Naive thymus-derived CD8-positive, alpha-beta T cell (primary cell): ENCODE data around the gene GMNN. TPM values are rescaled to one million over a fixed set of nuclear protein-coding genes. Genes with fewer than 3 reads are reported as not detected.

ENCODE experiments used
- ATAC-seq, 2 donors: fragments of 150-1000 bp; cut with Tn5 transposase in 1 of 2; sonication (Bioruptor Pico), chemical (Tn5 transposase) in 1 of 2; 1 replicate in 1 of 2; 2 replicates in 1 of 2; pipeline ENCODE4 v1.10.0; 2021; ENCODE audit warnings: mild to moderate bottlenecking in 2 of 2, moderate library complexity in 2 of 2
- POLR2A ChIA-PET: fragments of 350-600 bp; sonication (Branson Sonifier 250); formaldehyde crosslinking; loops from one replicate; lab custom pipeline; 2021; ENCODE audit warnings: antibody characterized with exemption; lab: Charles Lee
- DNase-seq, 10 donors: peaks; one replicate each; pipeline versions ENCODE4 v3.0.0 to v3.0.0-alpha.2; 2020 to 2022
- H3K27ac Mint-ChIP-seq, 10 donors: one replicate each; pipeline ENCODE4 v1.8.0; 2020 to 2022; ENCODE audit warnings: mild to moderate bottlenecking in 10 of 10, mixed read lengths in 10 of 10, moderate library complexity in 4 of 10, inconsistent platforms in 1 of 10
- H3K27me3 Mint-ChIP-seq, 5 donors: one replicate each; pipeline ENCODE4 v1.8.0; 2021 to 2022; ENCODE audit warnings: mixed read lengths in 5 of 5
- H3K36me3 Mint-ChIP-seq, 3 donors: one replicate each; pipeline ENCODE4 v1.8.0; 2020 to 2022; ENCODE audit warnings: mixed read lengths in 3 of 3, mild to moderate bottlenecking in 2 of 3, inconsistent platforms in 1 of 3
- H3K4me1 Mint-ChIP-seq, 4 donors: one replicate each; pipeline ENCODE4 v1.8.0; 2021 to 2022; ENCODE audit warnings: mixed read lengths in 4 of 4
- H3K4me3 Mint-ChIP-seq, 10 donors: one replicate each; pipeline ENCODE4 v1.8.0; 2020 to 2022; ENCODE audit warnings: mild to moderate bottlenecking in 10 of 10, mixed read lengths in 10 of 10, moderate library complexity in 6 of 10, inconsistent platforms in 1 of 10
- H3K9me3 Mint-ChIP-seq, 9 donors: one replicate each; pipeline ENCODE4 v1.8.0; 2020 to 2022; ENCODE audit warnings: mixed read lengths in 9 of 9, mild to moderate bottlenecking in 3 of 9, inconsistent platforms in 1 of 9, moderate library complexity in 1 of 9
- polyA plus RNA-seq, 3 donors: library from polyadenylated mRNA; unstranded; fragments of 300-500 nt; fragmentation: Illumina TruSeq; gene quantifications; one replicate each; pipeline ENCODE4 v1.2.3, GENCODE V29; 2021
- total RNA-seq, 8 experiments: library from RNA in 2 of 8; stranded (reverse) in 2 of 8; gene quantifications; one replicate each; pipeline ENCODE4 v1.2.3 and lab custom pipeline; 2021 to 2026

Gene GMNN
- total and polyA plus RNA-seq, 5 experiments from 2014 or later: 3.4 to 5.3 (median 4.0) TPM

DNA sequence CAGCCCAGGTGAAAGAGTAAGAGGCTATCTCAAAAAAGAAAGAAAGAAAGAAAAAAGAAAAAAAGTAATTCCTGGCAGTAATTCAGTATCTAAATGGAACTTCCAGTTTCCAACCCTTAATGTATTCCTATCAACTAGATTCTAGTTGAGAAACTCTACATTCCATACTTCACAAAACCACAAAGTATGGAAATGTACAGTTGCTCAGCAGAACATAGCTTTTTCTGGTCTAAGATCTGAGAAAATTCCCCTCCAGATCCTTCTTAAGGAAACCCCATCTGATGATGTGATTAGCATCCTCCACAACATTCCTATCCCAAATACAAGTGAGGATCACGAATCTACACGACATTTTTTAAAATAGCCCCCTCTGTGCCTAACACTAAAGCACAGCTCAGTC lies 20.4 kb downstream of the GMNN start:
- Mint-ChIP-seq H3K27me3 (no peaks in the 10 kb centered on the region), H3K27ac (peak overlapping the region in 1 of 10 donors; percentile 61), H3K4me3 (no peak overlapping the region), H3K9me3 (no peaks in the 10 kb centered on the region), H3K36me3 (peaks cover 0 to 7% (median 0%) of the 10 kb centered on the region in 3 donors), H3K4me1 (peaks cover 0 to 14% (median 10%) of the 10 kb centered on the region in 4 donors)
- ATAC-seq (no peak), DNase-seq (no peak)
- POLR2A ChIA-PET: no interaction called here

GRCh38 chr6:24796616-24797290 lies 22.0 kb downstream of the GMNN start:
- peaks cover 0 to 15% (median 2%) of the 10 kb centered on the region in 3 donors for H3K36me3 Mint-ChIP-seq
- H3K4me1 Mint-ChIP-seq: peaks cover 0 to 14% (median 12%) of the 10 kb centered on the region in 4 donors
- no peak overlapping the region for H3K4me3 Mint-ChIP-seq
- peak overlapping the region in 2 of 10 donors; percentile 51 to 68 for H3K27ac Mint-ChIP-seq
- DNase-seq (no peak), ATAC-seq (no peak)
- no peaks in the 10 kb centered on the region for H3K27me3 Mint-ChIP-seq
- H3K9me3 Mint-ChIP-seq: peaks cover 0 to 1% (median 0%) of the 10 kb centered on the region in 9 donors
- POLR2A ChIA-PET: no interaction called here

DNA sequence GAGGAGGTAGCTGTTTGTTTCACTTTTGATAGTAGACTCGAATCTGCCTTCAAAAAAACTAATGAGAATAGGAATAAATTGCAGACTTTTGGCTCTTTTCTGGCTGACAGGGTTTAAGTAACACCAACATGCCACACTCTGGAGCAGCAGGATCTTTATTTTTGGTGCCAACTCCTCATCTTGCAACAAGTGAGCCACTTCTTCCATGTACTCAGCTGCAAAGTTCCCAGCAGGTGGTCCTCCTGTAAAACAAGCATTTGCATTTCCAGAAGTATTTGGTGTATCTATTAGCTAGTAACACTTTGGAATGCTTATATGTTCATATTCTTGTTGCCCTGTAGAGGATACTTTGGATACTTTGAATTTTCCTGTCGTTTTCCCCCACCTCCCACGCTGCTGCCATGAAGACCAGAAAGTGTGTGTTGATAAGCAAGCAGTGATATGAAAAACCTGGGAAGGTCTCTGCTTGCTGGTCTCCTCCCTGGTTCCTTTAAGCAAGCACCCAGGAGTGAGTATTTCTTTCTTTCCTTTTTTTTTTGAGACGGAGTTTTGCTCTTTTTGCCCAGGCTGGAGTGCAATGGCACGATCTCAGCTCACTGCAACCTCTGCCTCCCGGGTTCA lies 23.0 kb downstream of the GMNN start:
- no peak for ATAC-seq
- POLR2A ChIA-PET: no interaction called here
- peaks cover 0 to 1% (median 0%) of the 10 kb centered on the region in 9 donors for H3K9me3 Mint-ChIP-seq

GRCh38 chr6:24798740-24799540 lies 24.2 kb downstream of the GMNN start, which contains the start of gene ARMH2:
Gene ARMH2, minus strand, starts transcription at chr6:24798917. Its CDS starts 60 bp downstream, at chr6:24798857.
- H3K4me3 Mint-ChIP-seq: peak within 1 kb of the TSS in 1 of 10 donors; percentile 20
- DNase-seq: no peak
- POLR2A ChIA-PET: no interaction called here
- H3K4me1 Mint-ChIP-seq: peaks cover 0 to 14% (median 11%) of the 10 kb centered on the region in 4 donors
- H3K36me3 Mint-ChIP-seq: peaks cover 0 to 35% (median 9%) of the 10 kb centered on the region in 3 donors
- ATAC-seq: no peak
- no peaks in the 10 kb centered on the region for H3K27me3 Mint-ChIP-seq
- H3K27ac Mint-ChIP-seq: peak within 1 kb of the TSS in 9 of 10 donors; percentile 0 to 88 (median 51)
- peaks cover 0 to 1% (median 0%) of the 10 kb centered on the region in 9 donors for H3K9me3 Mint-ChIP-seq

More for the DNA sequence above, 23.0 kb downstream of the GMNN start:
- Mint-ChIP-seq H3K27me3 (no peaks in the 10 kb centered on the region), H3K4me3 (peak overlapping the region in 1 of 10 donors; percentile 2), H3K27ac (peak overlapping the region in 4 of 10 donors; percentile 20 to 57 (median 36)), H3K36me3 (peaks cover 0 to 23% (median 6%) of the 10 kb centered on the region in 3 donors), H3K4me1 (peaks cover 0 to 14% (median 12%) of the 10 kb centered on the region in 4 donors)
- no peak for DNase-seq

GRCh38 chr6:24799541-24799915 lies 24.8 kb downstream of the GMNN start:
- peaks cover 0 to 39% (median 9%) of the 10 kb centered on the region in 3 donors for H3K36me3 Mint-ChIP-seq
- POLR2A ChIA-PET: interaction anchor here (0.6 kb wide), 1 partner anchor 137 kb away, joined by 3 read pairs; no protein-coding TSS in a partner anchor
- H3K27ac Mint-ChIP-seq: peak overlapping the region in 9 of 10 donors; percentile 0 to 88 (median 51)
- no peak for ATAC-seq
- peak overlapping the region in 1 of 10 donors; percentile 13 for H3K4me3 Mint-ChIP-seq
- H3K27me3 Mint-ChIP-seq: no peaks in the 10 kb centered on the region
- peaks cover 0 to 14% (median 11%) of the 10 kb centered on the region in 4 donors for H3K4me1 Mint-ChIP-seq
- no peak for DNase-seq
- peaks cover 0 to 1% (median 0%) of the 10 kb centered on the region in 9 donors for H3K9me3 Mint-ChIP-seq

DNA sequence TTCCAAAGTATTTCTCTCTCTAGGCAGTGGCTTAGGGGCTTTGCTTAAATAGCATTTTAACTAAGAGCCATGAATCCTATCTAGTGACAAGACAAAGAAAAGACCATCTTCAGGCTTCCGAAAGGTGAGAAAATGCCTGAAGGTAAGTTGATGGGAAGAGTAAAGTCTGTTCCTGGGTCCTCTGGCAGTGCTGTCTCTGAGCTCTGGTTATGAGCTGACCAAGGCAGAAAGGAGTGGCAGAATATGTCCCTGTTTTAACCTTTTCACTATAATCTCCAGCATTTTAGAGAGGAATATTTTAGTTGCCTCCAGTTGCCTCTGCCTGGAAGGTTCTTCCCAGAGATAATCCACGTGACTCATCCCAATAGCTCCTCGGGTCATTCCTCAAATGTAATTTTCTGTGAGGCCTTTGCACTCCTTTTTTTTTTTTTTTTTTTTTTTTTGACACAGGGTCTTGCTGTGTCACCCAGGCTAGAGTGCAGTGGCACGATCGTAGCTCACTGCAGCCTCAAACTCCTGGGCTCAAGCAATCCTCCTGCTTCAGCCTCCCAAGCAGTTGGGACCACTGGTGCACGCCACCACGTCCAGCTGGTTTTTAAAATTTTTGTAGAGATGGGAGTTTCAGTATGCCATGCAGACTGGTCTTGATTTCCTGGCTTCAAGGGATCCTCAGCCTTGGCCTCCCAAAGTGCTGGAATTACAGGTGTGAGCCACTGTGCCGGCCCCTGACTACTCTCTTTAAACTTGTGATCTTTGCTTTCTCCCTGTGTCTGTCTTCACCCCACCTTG lies 27.7 kb downstream of the GMNN start:
- Mint-ChIP-seq H3K9me3 (peaks cover 0 to 1% (median 0%) of the 10 kb centered on the region in 9 donors), H3K4me1 (peaks cover 0 to 14% (median 11%) of the 10 kb centered on the region in 4 donors)
- ATAC-seq: peak in 1 of 2 donors; percentile 31

DNA sequence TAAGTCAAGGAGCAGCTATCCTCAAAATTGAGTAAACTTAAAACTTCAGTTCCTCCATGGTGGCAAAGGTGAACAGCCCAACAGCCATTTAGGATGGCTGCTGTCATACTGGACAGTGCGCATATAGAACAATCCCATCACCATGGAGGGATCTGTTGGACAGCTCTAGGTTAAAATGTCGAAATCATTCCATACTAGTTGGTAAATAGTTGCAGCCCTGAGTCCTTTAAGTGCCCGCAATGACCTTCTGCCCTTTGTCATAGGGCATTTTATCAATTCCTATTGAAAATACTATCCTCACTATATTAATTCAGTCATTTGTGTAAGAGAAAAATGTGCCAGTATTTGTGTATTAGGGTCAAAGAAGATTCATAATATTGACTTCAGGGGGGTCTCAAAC lies 32.8 kb downstream of the GMNN start:
- Mint-ChIP-seq H3K9me3 (no peaks in the 10 kb centered on the region), H3K4me3 (peak overlapping the region in 1 of 10 donors; percentile 28), H3K27ac (peak overlapping the region in 5 of 10 donors; percentile 20 to 60 (median 51)), H3K36me3 (peaks cover 4 to 86% (median 37%) of the 10 kb centered on the region in 3 donors), H3K27me3 (no peaks in the 10 kb centered on the region), H3K4me1 (peaks cover 0 to 4% (median under 1%) of the 10 kb centered on the region in 4 donors)
- DNase-seq (no peak), ATAC-seq (no peak)
- POLR2A ChIA-PET: interaction anchor here (0.7 to 1.3 kb wide), 3 partner anchors 13 to 198 kb away, joined by 3 to 4 read pairs (median 3); no protein-coding TSS in a partner anchor

More for the DNA sequence above, 27.7 kb downstream of the GMNN start:
- no peaks in the 10 kb centered on the region for H3K27me3 Mint-ChIP-seq
- H3K27ac Mint-ChIP-seq: peak overlapping the region in 9 of 10 donors; percentile 15 to 86 (median 80)
- DNase-seq: no peak
- POLR2A ChIA-PET: interaction anchor here (0.6 to 0.7 kb wide), 3 partner anchors 13 to 215 kb away, joined by 3 to 7 read pairs (median 4); no protein-coding TSS in a partner anchor
- H3K4me3 Mint-ChIP-seq: peak overlapping the region in 1 of 10 donors; percentile 22
- H3K36me3 Mint-ChIP-seq: peaks cover 0 to 69% (median 31%) of the 10 kb centered on the region in 3 donors

GRCh38 chr6:24809728-24810127 lies 35.0 kb downstream of the GMNN start:
- POLR2A ChIA-PET: interaction anchor here (0.6 to 0.7 kb wide), 2 partner anchors 48 to 260 kb away, joined by 3 to 7 read pairs; no protein-coding TSS in a partner anchor
- ATAC-seq (no peak), DNase-seq (no peak)
- Mint-ChIP-seq H3K4me1 (peaks cover 0 to 4% (median 0%) of the 10 kb centered on the region in 4 donors), H3K27me3 (no peaks in the 10 kb centered on the region), H3K9me3 (no peaks in the 10 kb centered on the region), H3K27ac (peak overlapping the region in 9 of 10 donors; percentile 11 to 83 (median 52)), H3K4me3 (peak overlapping the region in 1 of 10 donors; percentile 61), H3K36me3 (peaks cover 4 to 66% (median 34%) of the 10 kb centered on the region in 3 donors)

- H3K36me3 Mint-ChIP-seq: peaks cover 5 to 55% (median 26%) of the 10 kb centered on the region in 3 donors
Observed at GRCh38 chr6:24818346-24818745, 43.6 kb downstream of the GMNN start.

DNA sequence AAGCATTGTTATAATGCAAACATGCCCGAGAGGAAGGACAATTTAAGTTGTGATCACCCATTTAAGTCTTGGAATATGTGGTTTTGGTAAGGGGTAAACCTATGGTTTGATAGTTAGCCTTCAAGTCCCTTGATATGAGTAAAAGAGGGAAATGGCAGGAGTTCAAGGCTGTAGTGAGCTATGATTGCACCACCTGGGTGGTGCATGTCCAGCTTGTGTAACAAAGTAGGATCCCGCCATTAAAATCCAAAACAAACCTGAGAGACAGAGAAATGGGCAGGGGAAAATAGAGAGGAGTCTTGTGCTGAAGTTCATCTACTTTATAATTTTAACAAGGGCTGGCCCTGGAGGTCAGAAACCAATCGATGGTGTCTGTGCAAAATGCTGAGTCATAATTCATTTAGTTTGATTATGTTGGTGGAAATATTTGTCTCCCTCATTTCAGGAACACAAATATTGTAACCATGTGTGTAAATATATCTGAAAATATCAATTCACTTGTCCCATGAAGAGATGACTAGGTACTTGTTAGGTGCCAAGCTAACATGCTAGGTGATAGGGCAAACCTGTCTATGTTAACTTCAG lies 47.2 kb downstream of the GMNN start:
- DNase-seq (no peak), ATAC-seq (no peak)
- Mint-ChIP-seq H3K4me3 (peak overlapping the region in 1 of 10 donors; percentile 50), H3K9me3 (no peaks in the 10 kb centered on the region), H3K27me3 (no peaks in the 10 kb centered on the region), H3K4me1 (peaks cover 6 to 20% (median 15%) of the 10 kb centered on the region in 4 donors), H3K27ac (peak overlapping the region; percentile 7 to 82 (median 62)), H3K36me3 (peaks cover 5 to 90% (median 41%) of the 10 kb centered on the region in 3 donors)
- POLR2A ChIA-PET: no interaction called here

More at GRCh38 chr6:24818346-24818745, 43.6 kb downstream of the GMNN start:
- no peak for DNase-seq
- Mint-ChIP-seq H3K4me1 (peaks cover 3 to 11% (median 6%) of the 10 kb centered on the region in 4 donors), H3K4me3 (no peak overlapping the region), H3K27ac (peak overlapping the region in 8 of 10 donors; percentile 22 to 80 (median 49)), H3K9me3 (no peaks in the 10 kb centered on the region), H3K27me3 (no peaks in the 10 kb centered on the region)
- POLR2A ChIA-PET: interaction anchor here (0.6 to 1.2 kb wide), 4 partner anchors 12 to 94 kb away, joined by 3 to 5 read pairs (median 4); no protein-coding TSS in a partner anchor
- ATAC-seq: no peak

DNA sequence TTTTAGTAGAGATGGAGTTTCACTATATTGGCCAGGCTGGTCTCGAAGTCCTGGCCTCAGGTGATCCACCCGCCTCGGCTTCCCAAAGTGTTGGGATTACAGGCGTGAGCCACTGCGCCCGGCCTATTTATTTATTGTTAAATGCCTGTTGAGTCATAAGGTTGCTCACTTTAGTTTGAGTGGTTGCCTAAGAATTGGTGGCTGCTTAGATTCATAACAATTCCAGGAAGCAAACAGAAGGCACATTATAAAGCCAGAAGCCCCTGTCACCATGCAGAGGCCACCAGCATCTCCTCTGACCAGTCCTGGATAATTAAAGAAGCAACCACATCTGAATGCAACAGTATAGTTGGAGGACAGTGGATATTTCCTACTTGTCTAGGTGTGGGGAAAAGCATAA lies 48.0 kb downstream of the GMNN start:
- H3K4me1 Mint-ChIP-seq: peaks cover 8 to 26% (median 19%) of the 10 kb centered on the region in 4 donors
- ATAC-seq (no peak), DNase-seq (no peak)
- POLR2A ChIA-PET: interaction anchor here (1.0 to 1.6 kb wide), 3 partner anchors 12 to 18 kb away, joined by 3 to 10 read pairs (median 4); no protein-coding TSS in a partner anchor
- H3K36me3 Mint-ChIP-seq: peaks cover 6 to 95% (median 47%) of the 10 kb centered on the region in 3 donors
- no peaks in the 10 kb centered on the region for H3K9me3 Mint-ChIP-seq
- H3K27ac Mint-ChIP-seq: peak overlapping the region in 4 of 10 donors; percentile 40 to 79 (median 56)
- no peaks in the 10 kb centered on the region for H3K27me3 Mint-ChIP-seq
- H3K4me3 Mint-ChIP-seq: no peak overlapping the region
